ENCODE data around the gene TNNT2. TPM values are rescaled to one million over a fixed set of nuclear protein-coding genes. Genes with fewer than 3 reads are reported as not detected.
A peak's percentile ranks its signal among the peaks of the same experiment; 100 is the strongest.

TNNT2 gene
- polyA plus RNA-seq, 4 donors, result 0.78 to 86.7 (median 12.6) TPM

GRCh38 chr1:201349092-201349491, 28.4 kb downstream of the TNNT2 start:
- H3K4me1 ChIP-seq (ENCODE audit: control insufficient read depth in 3 of 3, insufficient read depth in 2 of 3, low read depth in 1 of 3, low read length in 2 of 3), result no peaks in the 10 kb centered on the region
- H3K36me3 ChIP-seq (ENCODE audit: control insufficient read depth in 3 of 3, insufficient read depth in 2 of 3, low read depth in 1 of 3, low read length in 3 of 3), result no peaks in the 10 kb centered on the region
- H3K27ac ChIP-seq (ENCODE audit: low read depth in 1 of 3, low read length in 2 of 3), result no peak overlapping the region
- H3K27me3 ChIP-seq (ENCODE audit: control insufficient read depth in 3 of 3, insufficient read depth in 3 of 3, low read length in 3 of 3), result peaks cover 0 to 3% (median 0%) of the 10 kb centered on the region in 3 donors
- DNase-seq, result no peak
- no peak overlapping the region for H3K4me3 ChIP-seq (ENCODE audit: low read depth in 1 of 3, low read length in 3 of 3)
- WGBS, 3 donors, result 82 to 88% (median 82%) methylated on average over 4 of the region's 4 CpGs
- no peaks in the 10 kb centered on the region for H3K9me3 ChIP-seq (ENCODE audit: control insufficient read depth in 2 of 2, insufficient read depth in 1 of 2, low read depth in 1 of 2, low read length in 1 of 2)
- FAIRE-seq, result no peak

- WGBS, 3 donors, result 17 to 19% (median 17%) methylated on average over 6 of the region's 6 CpGs
- Histone ChIP-seq H3K27me3 (ENCODE audit: control insufficient read depth in 3 of 3, insufficient read depth in 3 of 3, low read length in 3 of 3) (peaks cover 0 to 3% (median 0%) of the 10 kb centered on the region in 3 donors), H3K4me1 (ENCODE audit: control insufficient read depth in 3 of 3, insufficient read depth in 2 of 3, low read depth in 1 of 3, low read length in 2 of 3) (no peaks in the 10 kb centered on the region), H3K36me3 (ENCODE audit: control insufficient read depth in 3 of 3, insufficient read depth in 2 of 3, low read depth in 1 of 3, low read length in 3 of 3) (no peaks in the 10 kb centered on the region), H3K4me3 (ENCODE audit: low read depth in 1 of 3, low read length in 3 of 3) (no peak overlapping the region), H3K9me3 (ENCODE audit: control insufficient read depth in 2 of 2, insufficient read depth in 1 of 2, low read depth in 1 of 2, low read length in 1 of 2) (no peaks in the 10 kb centered on the region), H3K27ac (ENCODE audit: low read depth in 1 of 3, low read length in 2 of 3) (no peak overlapping the region)
- FAIRE-seq (no peak), DNase-seq (peak; percentile 50 to 62)
These were observed 29.3 kb downstream of the TNNT2 start for GRCh38 chr1:201348211-201348566.

- Histone ChIP-seq H3K36me3 (ENCODE audit: control insufficient read depth in 3 of 3, insufficient read depth in 2 of 3, low read depth in 1 of 3, low read length in 3 of 3) (no peaks in the 10 kb centered on the region), H3K4me1 (ENCODE audit: control insufficient read depth in 3 of 3, insufficient read depth in 2 of 3, low read depth in 1 of 3, low read length in 2 of 3) (no peaks in the 10 kb centered on the region), H3K27ac (ENCODE audit: low read depth in 1 of 3, low read length in 2 of 3) (no peak overlapping the region), H3K4me3 (ENCODE audit: low read depth in 1 of 3, low read length in 3 of 3) (no peak overlapping the region), H3K9me3 (ENCODE audit: control insufficient read depth in 2 of 2, insufficient read depth in 1 of 2, low read depth in 1 of 2, low read length in 1 of 2) (no peaks in the 10 kb centered on the region), H3K27me3 (ENCODE audit: control insufficient read depth in 3 of 3, insufficient read depth in 3 of 3, low read length in 3 of 3) (peaks cover 0 to 3% (median 0%) of the 10 kb centered on the region in 3 donors)
- FAIRE-seq (no peak), DNase-seq (no peak)
- WGBS, 3 donors, result 22 to 29% (median 25%) methylated on average over 7 of the region's 7 CpGs
These were observed 29.8 kb downstream of the TNNT2 start for GRCh38 chr1:201347498-201348210.

GRCh38 chr1:201346987-201347386, 30.5 kb downstream of the TNNT2 start:
- Histone ChIP-seq H3K4me3 (ENCODE audit: low read depth in 1 of 3, low read length in 3 of 3) (no peak overlapping the region), H3K4me1 (ENCODE audit: control insufficient read depth in 3 of 3, insufficient read depth in 2 of 3, low read depth in 1 of 3, low read length in 2 of 3) (no peaks in the 10 kb centered on the region), H3K27me3 (ENCODE audit: control insufficient read depth in 3 of 3, insufficient read depth in 3 of 3, low read length in 3 of 3) (peaks cover 0 to 3% (median 0%) of the 10 kb centered on the region in 3 donors), H3K36me3 (ENCODE audit: control insufficient read depth in 3 of 3, insufficient read depth in 2 of 3, low read depth in 1 of 3, low read length in 3 of 3) (no peaks in the 10 kb centered on the region), H3K27ac (ENCODE audit: low read depth in 1 of 3, low read length in 2 of 3) (no peak overlapping the region), H3K9me3 (ENCODE audit: control insufficient read depth in 2 of 2, insufficient read depth in 1 of 2, low read depth in 1 of 2, low read length in 1 of 2) (peaks cover 0 to 2% of the 10 kb centered on the region in 2 donors)
- FAIRE-seq (no peak), DNase-seq (no peak)
- 16 to 44% (median 25%) methylated on average over 2 of the region's 2 CpGs for WGBS, 3 donors

GRCh38 chr1:201346337-201346939, 31.0 kb downstream of the TNNT2 start:
- H3K9me3 ChIP-seq (ENCODE audit: control insufficient read depth in 2 of 2, insufficient read depth in 1 of 2, low read depth in 1 of 2, low read length in 1 of 2), result peaks cover 0 to 4% of the 10 kb centered on the region in 2 donors
- WGBS, 3 donors, result 46 to 61% (median 47%) methylated on average over 5 of the region's 5 CpGs
- H3K36me3 ChIP-seq (ENCODE audit: control insufficient read depth in 3 of 3, insufficient read depth in 2 of 3, low read depth in 1 of 3, low read length in 3 of 3), result no peaks in the 10 kb centered on the region
- no peaks in the 10 kb centered on the region for H3K4me1 ChIP-seq (ENCODE audit: control insufficient read depth in 3 of 3, insufficient read depth in 2 of 3, low read depth in 1 of 3, low read length in 2 of 3)
- FAIRE-seq (no peak), DNase-seq (peak; percentile 59 to 64)
- no peak overlapping the region for H3K27ac ChIP-seq (ENCODE audit: low read depth in 1 of 3, low read length in 2 of 3)
- H3K4me3 ChIP-seq (ENCODE audit: low read depth in 1 of 3, low read length in 3 of 3), result no peak overlapping the region
- H3K27me3 ChIP-seq (ENCODE audit: control insufficient read depth in 3 of 3, insufficient read depth in 3 of 3, low read length in 3 of 3), result peaks cover 0 to 3% (median 0%) of the 10 kb centered on the region in 3 donors

- DNase-seq (no peak), FAIRE-seq (no peak)
- H3K36me3 ChIP-seq (ENCODE audit: control insufficient read depth in 3 of 3, insufficient read depth in 2 of 3, low read depth in 1 of 3, low read length in 3 of 3), result no peaks in the 10 kb centered on the region
- no peak overlapping the region for H3K27ac ChIP-seq (ENCODE audit: low read depth in 1 of 3, low read length in 2 of 3)
- 87 to 94% (median 92%) methylated on average over 5 of the region's 5 CpGs for WGBS, 3 donors
- H3K9me3 ChIP-seq (ENCODE audit: control insufficient read depth in 2 of 2, insufficient read depth in 1 of 2, low read depth in 1 of 2, low read length in 1 of 2), result peaks cover 0 to 4% of the 10 kb centered on the region in 2 donors
- H3K4me1 ChIP-seq (ENCODE audit: control insufficient read depth in 3 of 3, insufficient read depth in 2 of 3, low read depth in 1 of 3, low read length in 2 of 3), result no peaks in the 10 kb centered on the region
- peaks cover 0 to 3% (median 0%) of the 10 kb centered on the region in 3 donors for H3K27me3 ChIP-seq (ENCODE audit: control insufficient read depth in 3 of 3, insufficient read depth in 3 of 3, low read length in 3 of 3)
- no peak overlapping the region for H3K4me3 ChIP-seq (ENCODE audit: low read depth in 1 of 3, low read length in 3 of 3)
These were observed 32.5 kb downstream of the TNNT2 start for GRCh38 chr1:201345081-201345355.

GRCh38 chr1:201344206-201345080, 33.0 kb downstream of the TNNT2 start:
- no peaks in the 10 kb centered on the region for H3K4me1 ChIP-seq (ENCODE audit: control insufficient read depth in 3 of 3, insufficient read depth in 2 of 3, low read depth in 1 of 3, low read length in 2 of 3)
- no peak overlapping the region for H3K4me3 ChIP-seq (ENCODE audit: low read depth in 1 of 3, low read length in 3 of 3)
- WGBS, 3 donors, result 71 to 74% (median 71%) methylated on average over 6 to 7 of the region's 7 CpGs
- peaks cover 0 to 3% (median 0%) of the 10 kb centered on the region in 3 donors for H3K27me3 ChIP-seq (ENCODE audit: control insufficient read depth in 3 of 3, insufficient read depth in 3 of 3, low read length in 3 of 3)
- FAIRE-seq, result no peak
- H3K27ac ChIP-seq (ENCODE audit: low read depth in 1 of 3, low read length in 2 of 3), result no peak overlapping the region
- peaks cover 0 to 4% of the 10 kb centered on the region in 2 donors for H3K9me3 ChIP-seq (ENCODE audit: control insufficient read depth in 2 of 2, insufficient read depth in 1 of 2, low read depth in 1 of 2, low read length in 1 of 2)
- H3K36me3 ChIP-seq (ENCODE audit: control insufficient read depth in 3 of 3, insufficient read depth in 2 of 3, low read depth in 1 of 3, low read length in 3 of 3), result no peaks in the 10 kb centered on the region
- DNase-seq, result peak in 1 of 2 donors; percentile 20

GRCh38 chr1:201341377-201341776, 36.1 kb downstream of the TNNT2 start:
- H3K4me3 ChIP-seq (ENCODE audit: low read depth in 1 of 3, low read length in 3 of 3), result no peak overlapping the region
- 78 to 100% (median 91%) methylated on average over 1 of the region's 1 CpG for WGBS, 3 donors
- DNase-seq (no peak), FAIRE-seq (no peak)
- peaks cover 0 to 4% of the 10 kb centered on the region in 2 donors for H3K9me3 ChIP-seq (ENCODE audit: control insufficient read depth in 2 of 2, insufficient read depth in 1 of 2, low read depth in 1 of 2, low read length in 1 of 2)
- no peak overlapping the region for H3K27ac ChIP-seq (ENCODE audit: low read depth in 1 of 3, low read length in 2 of 3)
- H3K4me1 ChIP-seq (ENCODE audit: control insufficient read depth in 3 of 3, insufficient read depth in 2 of 3, low read depth in 1 of 3, low read length in 2 of 3), result no peaks in the 10 kb centered on the region
- no peaks in the 10 kb centered on the region for H3K36me3 ChIP-seq (ENCODE audit: control insufficient read depth in 3 of 3, insufficient read depth in 2 of 3, low read depth in 1 of 3, low read length in 3 of 3)
- H3K27me3 ChIP-seq (ENCODE audit: control insufficient read depth in 3 of 3, insufficient read depth in 3 of 3, low read length in 3 of 3), result no peaks in the 10 kb centered on the region

Measured in small intestine (tissue), 7 donors.